H54 (cell line): ENCODE measurements around the gene PUSL1.

Experiments used
- DNase-seq: peaks from one replicate; pipeline ENCODE4 v3.0.0; 2011; ENCODE audit warnings: low spot score, mixed read lengths; ENCODE audit not compliant: insufficient read length
- FAIRE-seq: peaks from 3 replicates; lab custom pipeline; 2011; peaks lifted over from hg19 to GRCh38; lab: Jason Lieb, UNC
- POLR2A ChIP-seq: IDR thresholded peaks from 2 replicates; pipeline ENCODE4 v1.6.1; 2011; ENCODE audit warnings: low read depth, mild to moderate bottlenecking, low read length

Gene PUSL1

GRCh38 chr1:1305300-1306069 lies 2.9 kb upstream of the PUSL1 start:
- no peak for TF ChIP-seq POLR2A
- FAIRE-seq (peak; percentile 45), DNase-seq (peak; percentile 85)

GRCh38 chr1:1306070-1306660 lies 2.2 kb upstream of the PUSL1 start:
- no peak for FAIRE-seq
- DNase-seq, result no peak
- TF ChIP-seq POLR2A, result no peak

DNA sequence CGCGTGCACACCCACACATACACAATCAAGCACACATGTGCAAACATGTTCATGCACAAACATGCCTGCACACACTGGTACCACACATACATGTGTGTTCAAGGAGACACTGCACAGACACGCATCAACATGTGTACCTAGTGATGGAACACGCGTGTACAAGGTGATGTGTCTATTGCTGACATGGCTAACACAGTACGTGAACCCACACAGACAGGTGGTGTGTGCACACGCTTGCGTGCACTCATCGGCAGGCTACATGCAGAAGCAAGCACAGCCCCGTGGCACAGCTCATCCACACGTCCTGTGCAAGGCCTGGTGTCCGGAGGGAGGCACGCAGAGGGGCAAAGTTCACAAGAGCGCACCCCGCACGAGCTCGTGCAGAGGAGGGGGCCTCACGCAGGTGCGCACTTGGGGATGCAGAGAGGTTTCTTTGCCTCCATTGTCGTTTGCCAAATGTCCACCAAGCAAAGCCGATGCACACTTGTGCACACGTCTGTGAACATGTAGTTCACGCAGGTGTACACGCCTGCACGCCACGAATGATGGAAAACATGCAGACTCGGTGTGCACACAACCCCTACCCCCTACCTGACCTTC lies 1.6 kb upstream of the PUSL1 start:
- no peak for FAIRE-seq

DNA sequence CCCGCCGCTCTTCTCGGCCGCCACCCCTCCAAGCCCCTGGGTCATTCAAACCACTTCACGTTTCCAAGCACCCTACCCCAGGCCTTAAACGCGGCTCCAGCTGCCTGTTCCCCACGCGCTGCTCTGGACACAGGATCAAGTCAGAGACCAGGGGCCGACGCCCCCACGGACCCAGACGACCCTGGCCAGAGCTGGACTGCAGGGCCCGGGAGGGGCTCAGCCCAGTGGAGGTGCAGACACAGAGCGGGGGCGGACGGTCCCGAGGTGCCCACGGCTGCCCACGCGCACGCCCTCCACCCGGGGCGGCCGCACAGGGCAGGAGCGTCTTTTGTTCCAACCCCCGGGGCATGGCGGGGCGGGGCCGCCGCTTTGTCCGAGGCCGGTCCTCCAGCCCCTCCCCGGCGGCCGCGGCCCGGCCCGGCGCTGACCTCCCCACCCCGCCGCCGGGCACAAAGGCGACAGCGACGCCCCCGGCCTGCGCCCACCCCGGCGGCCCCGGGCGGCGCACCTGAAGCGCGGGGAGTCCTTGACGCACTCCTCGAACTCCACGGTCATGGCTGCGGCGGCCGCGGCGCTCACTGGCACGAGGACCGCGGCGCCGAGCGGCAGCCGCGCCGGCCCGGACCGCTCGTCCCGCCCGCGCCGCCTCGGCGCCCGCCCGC lies 1.0 kb upstream of the PUSL1 start:
- DNase-seq, result no peak
- FAIRE-seq, result no peak
- peak; percentile 38 for TF ChIP-seq POLR2A

More for the DNA sequence above, 1.6 kb upstream of the PUSL1 start:
- DNase-seq, result no peak
- TF ChIP-seq POLR2A, result no peak

GRCh38 chr1:1308756-1309250 lies 406 bp downstream of the PUSL1 start:
- TF ChIP-seq POLR2A, result no peak
- no peak for DNase-seq
- FAIRE-seq, result no peak

GRCh38 chr1:1309251-1310108 lies 1.1 kb downstream of the PUSL1 start:
- DNase-seq (no peak), FAIRE-seq (no peak)
- TF ChIP-seq POLR2A, result no peak

- DNase-seq (no peak), FAIRE-seq (no peak)
- no peak for TF ChIP-seq POLR2A
Observed at GRCh38 chr1:1310109-1310385, 1.6 kb downstream of the PUSL1 start.

DNA sequence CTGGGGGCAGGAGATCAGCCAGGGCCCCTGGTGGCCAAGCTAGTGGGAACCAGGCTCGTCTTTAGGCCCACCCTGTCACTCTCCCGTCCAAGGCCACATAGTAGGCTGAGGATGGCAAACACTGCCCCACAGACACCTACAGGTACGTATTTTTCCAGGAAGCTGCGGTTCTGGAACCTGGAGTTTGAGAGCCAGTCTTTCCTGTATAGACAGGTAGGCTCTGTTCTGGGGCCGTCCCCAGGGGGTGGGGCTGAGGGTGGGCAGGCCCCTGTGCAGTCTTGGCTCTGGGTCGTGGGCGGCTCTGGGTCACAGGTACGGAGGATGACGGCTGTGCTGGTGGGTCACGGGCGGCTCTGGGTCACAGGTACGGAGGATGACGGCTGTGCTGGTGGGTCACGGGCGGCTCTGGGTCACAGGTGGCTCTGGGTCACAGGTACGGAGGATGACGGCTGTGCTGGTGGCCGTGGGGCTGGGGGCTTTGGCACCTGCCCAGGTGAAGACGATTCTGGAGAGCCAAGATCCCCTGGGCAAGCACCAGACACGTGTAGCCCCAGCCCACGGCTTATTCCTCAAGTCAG lies 2.2 kb downstream of the PUSL1 start:
- FAIRE-seq, result no peak
- TF ChIP-seq POLR2A, result no peak
- DNase-seq, result no peak

- no peak for TF ChIP-seq POLR2A
- FAIRE-seq (no peak), DNase-seq (no peak)
Observed at GRCh38 chr1:1311107-1312104, 3.0 kb downstream of the PUSL1 start.

DNA sequence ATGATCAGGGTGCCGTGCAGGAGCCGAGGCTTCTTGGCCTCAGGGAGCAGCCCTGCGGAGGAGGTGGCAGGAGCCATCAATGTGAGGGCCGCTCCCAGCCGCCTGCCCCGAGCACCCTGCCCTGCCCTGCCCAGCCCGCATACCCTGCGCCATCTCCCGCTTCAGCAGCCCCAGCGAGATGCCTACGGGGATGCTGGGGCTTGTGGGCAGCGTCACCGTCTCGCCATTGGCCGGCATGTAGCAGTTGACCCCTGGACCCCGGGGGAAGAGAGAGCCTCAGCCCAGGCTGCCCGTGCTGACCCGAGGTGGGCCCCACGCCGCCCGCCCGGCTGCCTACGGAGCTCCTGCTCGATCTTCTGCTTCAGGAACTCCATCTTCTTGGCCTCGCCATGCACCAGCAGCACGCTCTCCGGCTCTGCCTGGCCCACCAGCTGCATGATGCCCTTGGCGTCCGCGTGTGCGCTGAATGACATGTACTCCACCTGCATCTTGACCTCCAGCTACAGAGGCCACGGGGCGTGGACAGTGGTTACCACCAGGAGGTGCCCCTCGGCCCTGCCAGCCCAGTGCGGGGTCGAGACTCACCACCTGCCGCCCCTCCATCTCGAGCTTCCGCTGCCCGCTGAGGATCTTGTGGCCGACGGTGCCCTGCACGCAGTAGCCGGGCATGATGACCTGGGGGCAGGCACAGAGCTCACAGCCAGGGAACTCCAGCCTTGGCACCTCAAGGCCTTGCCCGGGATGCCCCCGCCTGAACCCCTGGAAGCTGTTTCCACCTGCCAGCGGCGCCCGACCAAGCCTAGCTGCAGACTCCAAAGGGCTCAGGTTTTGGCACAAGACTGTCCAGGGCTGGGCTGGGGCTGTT lies 4.3 kb downstream of the PUSL1 start:
- no peak for FAIRE-seq
- no peak for TF ChIP-seq POLR2A
- DNase-seq, result no peak
